Measurements from ENCODE around the gene DICER1. TPM values are rescaled to one million over a fixed set of nuclear protein-coding genes. Genes with fewer than 3 reads are reported as not detected.
"Not testable (repeated sequence)": the region's sequence is repeated elsewhere in the genome, so short reads cannot be mapped to it uniquely, and the experiment has no call there.

DICER1 gene
- total RNA-seq, 1 experiment from 2014 or later = 39.7 TPM

- no peaks in the 10 kb centered on the region for H3K36me3 ChIP-seq (replicated peaks; ENCODE audit: control insufficient read depth, insufficient read depth, low read length)
- no peak for DNase-seq
- no peaks in the 10 kb centered on the region for H3K27me3 ChIP-seq (ENCODE audit: control insufficient read depth, insufficient read depth, low read length)
- H3K4me3 ChIP-seq (ENCODE audit: insufficient read depth, low read depth, low read length) = no peak overlapping the region
Observed at GRCh38 chr14:95191445-95192199, 34.3 kb upstream of the DICER1 start.

GRCh38 chr14:95190857-95191256 is 33.5 kb upstream of the DICER1 start:
- Histone ChIP-seq H3K27me3 (ENCODE audit: control insufficient read depth, insufficient read depth, low read length) (no peaks in the 10 kb centered on the region), H3K36me3 (replicated peaks; ENCODE audit: control insufficient read depth, insufficient read depth, low read length) (no peaks in the 10 kb centered on the region), H3K4me3 (ENCODE audit: insufficient read depth, low read depth, low read length) (no peak overlapping the region)
- DNase-seq = no peak

GRCh38 chr14:95190346-95190840 is 33.1 kb upstream of the DICER1 start:
- no peak for DNase-seq
- Histone ChIP-seq H3K36me3 (replicated peaks; ENCODE audit: control insufficient read depth, insufficient read depth, low read length) (no peaks in the 10 kb centered on the region), H3K4me3 (ENCODE audit: insufficient read depth, low read depth, low read length) (no peak overlapping the region), H3K27me3 (ENCODE audit: control insufficient read depth, insufficient read depth, low read length) (no peaks in the 10 kb centered on the region)

- Histone ChIP-seq H3K4me3 (ENCODE audit: insufficient read depth, low read depth, low read length) (no peak overlapping the region), H3K27me3 (ENCODE audit: control insufficient read depth, insufficient read depth, low read length) (no peaks in the 10 kb centered on the region), H3K36me3 (replicated peaks; ENCODE audit: control insufficient read depth, insufficient read depth, low read length) (no peaks in the 10 kb centered on the region)
- DNase-seq = no peak
Observed at GRCh38 chr14:95189367-95190132, 32.2 kb upstream of the DICER1 start.

GRCh38 chr14:95188380-95188779 is 31.1 kb upstream of the DICER1 start:
- no peak overlapping the region for H3K4me3 ChIP-seq (ENCODE audit: insufficient read depth, low read depth, low read length)
- no peaks in the 10 kb centered on the region for H3K27me3 ChIP-seq (ENCODE audit: control insufficient read depth, insufficient read depth, low read length)
- DNase-seq = no peak

GRCh38 chr14:95185767-95186392 is 28.6 kb upstream of the DICER1 start:
- DNase-seq = no peak
- no peaks in the 10 kb centered on the region for H3K36me3 ChIP-seq (replicated peaks; ENCODE audit: control insufficient read depth, insufficient read depth, low read length)

More at GRCh38 chr14:95188380-95188779, 31.1 kb upstream of the DICER1 start:
- H3K36me3 ChIP-seq (replicated peaks; ENCODE audit: control insufficient read depth, insufficient read depth, low read length) = no peaks in the 10 kb centered on the region

GRCh38 chr14:95185033-95185766 is 27.9 kb upstream of the DICER1 start:
- no peaks in the 10 kb centered on the region for H3K36me3 ChIP-seq (replicated peaks; ENCODE audit: control insufficient read depth, insufficient read depth, low read length)
- H3K27me3 ChIP-seq (ENCODE audit: control insufficient read depth, insufficient read depth, low read length) = no peaks in the 10 kb centered on the region
- DNase-seq = no peak
- no peak overlapping the region for H3K4me3 ChIP-seq (ENCODE audit: insufficient read depth, low read depth, low read length)

More at GRCh38 chr14:95185767-95186392, 28.6 kb upstream of the DICER1 start:
- Histone ChIP-seq H3K4me3 (ENCODE audit: insufficient read depth, low read depth, low read length) (no peak overlapping the region), H3K27me3 (ENCODE audit: control insufficient read depth, insufficient read depth, low read length) (no peaks in the 10 kb centered on the region)

- H3K27me3 ChIP-seq (ENCODE audit: control insufficient read depth, insufficient read depth, low read length) = no peaks in the 10 kb centered on the region
Observed at GRCh38 chr14:95184413-95184790, 27.1 kb upstream of the DICER1 start.

GRCh38 chr14:95183532-95184412 is 26.4 kb upstream of the DICER1 start:
- no peaks in the 10 kb centered on the region for H3K27me3 ChIP-seq (ENCODE audit: control insufficient read depth, insufficient read depth, low read length)
- no peak overlapping the region for H3K4me3 ChIP-seq (ENCODE audit: insufficient read depth, low read depth, low read length)
- no peaks in the 10 kb centered on the region for H3K36me3 ChIP-seq (replicated peaks; ENCODE audit: control insufficient read depth, insufficient read depth, low read length)
- DNase-seq = no peak

More at GRCh38 chr14:95184413-95184790, 27.1 kb upstream of the DICER1 start:
- DNase-seq = no peak
- Histone ChIP-seq H3K4me3 (ENCODE audit: insufficient read depth, low read depth, low read length) (no peak overlapping the region), H3K36me3 (replicated peaks; ENCODE audit: control insufficient read depth, insufficient read depth, low read length) (no peaks in the 10 kb centered on the region)

- DNase-seq = no peak
- H3K36me3 ChIP-seq (replicated peaks; ENCODE audit: control insufficient read depth, insufficient read depth, low read length) = no peaks in the 10 kb centered on the region
- no peaks in the 10 kb centered on the region for H3K27me3 ChIP-seq (ENCODE audit: control insufficient read depth, insufficient read depth, low read length)
- no peak overlapping the region for H3K4me3 ChIP-seq (ENCODE audit: insufficient read depth, low read depth, low read length)
Observed at GRCh38 chr14:95183082-95183481, 25.8 kb upstream of the DICER1 start.

GRCh38 chr14:95182379-95182778 is 25.1 kb upstream of the DICER1 start:
- peak; percentile 56 for DNase-seq
- Histone ChIP-seq H3K4me3 (ENCODE audit: insufficient read depth, low read depth, low read length) (no peak overlapping the region), H3K27me3 (ENCODE audit: control insufficient read depth, insufficient read depth, low read length) (no peaks in the 10 kb centered on the region), H3K36me3 (replicated peaks; ENCODE audit: control insufficient read depth, insufficient read depth, low read length) (no peaks in the 10 kb centered on the region)

- no peak overlapping the region for H3K4me3 ChIP-seq (ENCODE audit: insufficient read depth, low read depth, low read length)
- H3K36me3 ChIP-seq (replicated peaks; ENCODE audit: control insufficient read depth, insufficient read depth, low read length) = no peaks in the 10 kb centered on the region
- H3K27me3 ChIP-seq (ENCODE audit: control insufficient read depth, insufficient read depth, low read length) = no peaks in the 10 kb centered on the region
- no peak for DNase-seq
Observed at GRCh38 chr14:95180966-95181741, 23.8 kb upstream of the DICER1 start.

GRCh38 chr14:95175670-95176069 is 18.3 kb upstream of the DICER1 start:
- DNase-seq; H3K36me3 ChIP-seq (replicated peaks; ENCODE audit: control insufficient read depth, insufficient read depth, low read length); H3K27me3 ChIP-seq (ENCODE audit: control insufficient read depth, insufficient read depth, low read length); H3K4me3 ChIP-seq (ENCODE audit: insufficient read depth, low read depth, low read length): not testable (repeated sequence)

All from H7 (cell line).